Naive thymus-derived CD4-positive, alpha-beta T cell (primary cell): ENCODE data around the gene LRRC4C. TPM values are rescaled to one million over a fixed set of nuclear protein-coding genes. Genes with fewer than 3 reads are reported as not detected.

Experiments
- ATAC-seq: fragments of 150-1000 bp; cut with Tn5 transposase; 2 replicates; pipeline ENCODE4 v1.10.0; 2021; ENCODE audit warnings: mild to moderate bottlenecking, moderate library complexity
- CTCF ChIA-PET: fragments of 350-600 bp; sonication (Branson Sonifier 250); formaldehyde crosslinking; loops from one replicate; lab custom pipeline; 2021; ENCODE audit warnings: antibody characterized with exemption; lab: Charles Lee
- POLR2A ChIA-PET: fragments of 350-600 bp; sonication (Branson Sonifier 250); formaldehyde crosslinking; loops from one replicate; lab custom pipeline; 2021; ENCODE audit warnings: antibody characterized with exemption, inconsistent platforms; lab: Charles Lee
- DNase-seq, 9 donors: peaks; one replicate each; pipeline versions ENCODE4 v3.0.0 to v3.0.0-alpha.2; 2020 to 2022; ENCODE audit warnings: mixed read lengths in 1 of 9
- H3K27ac ChIP-seq: one replicate; pipeline ENCODE4 v1.7.0; 2013; ENCODE audit warnings: mild to moderate bottlenecking, low read depth, low read length, moderate library complexity
- H3K27me3 ChIP-seq, 2 donors: one replicate each; pipeline ENCODE4 v1.7.0; 2013; ENCODE audit warnings: low read length in 2 of 2, mild to moderate bottlenecking in 2 of 2, moderate library complexity in 2 of 2; ENCODE audit not compliant: control insufficient read depth in 2 of 2, insufficient read depth in 2 of 2
- H3K36me3 ChIP-seq, 3 experiments: 1 replicate in 2 of 3; 2 replicates in 1 of 3; pipeline ENCODE4 v1.7.0; 2013; ENCODE audit warnings: low read length in 3 of 3, mild to moderate bottlenecking in 3 of 3, moderate library complexity in 1 of 3; ENCODE audit not compliant: insufficient read depth in 3 of 3, control insufficient read depth in 2 of 3
- H3K4me1 ChIP-seq, 2 donors: one replicate each; pipeline ENCODE4 v1.7.0; 2013; ENCODE audit warnings: low read length in 2 of 2, mild to moderate bottlenecking in 2 of 2, moderate library complexity in 1 of 2; ENCODE audit not compliant: control insufficient read depth in 2 of 2, insufficient read depth in 2 of 2
- H3K4me3 ChIP-seq: 2 replicates; pipeline ENCODE4 v1.7.0; 2013; ENCODE audit warnings: mild to moderate bottlenecking, low read length
- H3K9me3 ChIP-seq, 3 experiments: 1 replicate in 2 of 3; 2 replicates in 1 of 3; pipeline ENCODE4 v1.7.0; 2013; ENCODE audit warnings: low read length in 3 of 3; ENCODE audit not compliant: control insufficient read depth in 2 of 3
- H3K27ac Mint-ChIP-seq, 9 donors: one replicate each; pipeline ENCODE4 v1.8.0; 2020 to 2022; ENCODE audit warnings: mixed read lengths in 9 of 9, mild to moderate bottlenecking in 8 of 9, moderate library complexity in 5 of 9, inconsistent platforms in 2 of 9
- H3K27me3 Mint-ChIP-seq, 5 donors: one replicate each; pipeline ENCODE4 v1.8.0; 2021 to 2022; ENCODE audit warnings: mixed read lengths in 5 of 5, mild to moderate bottlenecking in 1 of 5
- H3K36me3 Mint-ChIP-seq, 5 donors: one replicate each; pipeline ENCODE4 v1.8.0; 2020 to 2022; ENCODE audit warnings: mixed read lengths in 5 of 5, mild to moderate bottlenecking in 3 of 5, inconsistent platforms in 1 of 5
- H3K4me1 Mint-ChIP-seq, 7 donors: one replicate each; pipeline ENCODE4 v1.8.0; 2020 to 2022; ENCODE audit warnings: mixed read lengths in 7 of 7, mild to moderate bottlenecking in 3 of 7, inconsistent platforms in 1 of 7
- H3K4me3 Mint-ChIP-seq, 10 donors: one replicate each; pipeline ENCODE4 v1.8.0; 2020 to 2022; ENCODE audit warnings: mild to moderate bottlenecking in 10 of 10, mixed read lengths in 10 of 10, moderate library complexity in 6 of 10, inconsistent platforms in 2 of 10
- H3K9me3 Mint-ChIP-seq, 11 donors: one replicate each; pipeline ENCODE4 v1.8.0; 2020 to 2022; ENCODE audit warnings: mixed read lengths in 11 of 11, mild to moderate bottlenecking in 4 of 11, inconsistent platforms in 1 of 11, moderate library complexity in 1 of 11
- intact Hi-C, 2 donors: fragments of 100-400 bp; cut with micrococcal nuclease; formaldehyde crosslinking; loops; one replicate each; pipeline ENCODE4 v1.15.1; 2023
- polyA plus RNA-seq, 2 donors: library from polyadenylated mRNA; unstranded; fragments of 300-500 nt; fragmentation: Illumina TruSeq; gene quantifications; one replicate each; pipeline ENCODE4 v1.2.3, GENCODE V29; 2021
- total RNA-seq, 6 experiments: library from RNA in 5 of 6; stranded (reverse) in 5 of 6; gene quantifications; 1 replicate in 5 of 6; 2 replicates in 1 of 6; pipeline ENCODE4 v1.2.3 and lab custom pipeline; 2021 to 2026

The LRRC4C gene
- total and polyA plus RNA-seq, 7 experiments from 2014 or later = not detected

DNA sequence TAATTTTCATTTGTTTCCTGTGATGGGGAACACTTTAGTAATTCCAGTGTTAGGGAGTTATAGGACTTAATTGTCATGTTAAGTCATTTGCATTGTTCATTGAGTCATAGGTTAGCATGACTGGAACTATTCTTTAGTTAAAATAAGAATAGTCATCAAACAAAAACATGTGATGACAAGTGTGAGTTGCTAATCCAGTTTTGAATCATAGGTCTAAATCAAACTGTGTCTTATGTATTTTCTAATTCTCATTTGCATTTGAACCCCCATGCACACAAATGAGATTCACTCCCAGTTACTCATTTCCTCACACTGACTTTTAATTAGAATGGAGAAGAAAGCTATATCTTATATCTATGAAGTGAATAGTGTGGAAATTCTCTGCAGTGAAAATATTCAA lies 405.6 kb downstream of the LRRC4C start:
- H3K36me3 ChIP-seq = no peaks in the 10 kb centered on the region
- CTCF ChIA-PET = no interaction called here
- Mint-ChIP-seq H3K27ac (no peak overlapping the region), H3K27me3 (no peaks in the 10 kb centered on the region), H3K36me3 (no peaks in the 10 kb centered on the region), H3K4me1 (no peaks in the 10 kb centered on the region), H3K9me3 (peaks cover 0 to 31% (median 16%) of the 10 kb centered on the region in 11 donors), H3K4me3 (no peak overlapping the region)
- H3K27ac ChIP-seq = no peak overlapping the region
- no peaks in the 10 kb centered on the region for H3K27me3 ChIP-seq
- POLR2A ChIA-PET = no interaction called here
- no peaks in the 10 kb centered on the region for H3K9me3 ChIP-seq
- DNase-seq = no peak
- no peaks in the 10 kb centered on the region for H3K4me1 ChIP-seq
- no peak overlapping the region for H3K4me3 ChIP-seq
- ATAC-seq = no peak
- intact Hi-C loops = no loop called here

DNA sequence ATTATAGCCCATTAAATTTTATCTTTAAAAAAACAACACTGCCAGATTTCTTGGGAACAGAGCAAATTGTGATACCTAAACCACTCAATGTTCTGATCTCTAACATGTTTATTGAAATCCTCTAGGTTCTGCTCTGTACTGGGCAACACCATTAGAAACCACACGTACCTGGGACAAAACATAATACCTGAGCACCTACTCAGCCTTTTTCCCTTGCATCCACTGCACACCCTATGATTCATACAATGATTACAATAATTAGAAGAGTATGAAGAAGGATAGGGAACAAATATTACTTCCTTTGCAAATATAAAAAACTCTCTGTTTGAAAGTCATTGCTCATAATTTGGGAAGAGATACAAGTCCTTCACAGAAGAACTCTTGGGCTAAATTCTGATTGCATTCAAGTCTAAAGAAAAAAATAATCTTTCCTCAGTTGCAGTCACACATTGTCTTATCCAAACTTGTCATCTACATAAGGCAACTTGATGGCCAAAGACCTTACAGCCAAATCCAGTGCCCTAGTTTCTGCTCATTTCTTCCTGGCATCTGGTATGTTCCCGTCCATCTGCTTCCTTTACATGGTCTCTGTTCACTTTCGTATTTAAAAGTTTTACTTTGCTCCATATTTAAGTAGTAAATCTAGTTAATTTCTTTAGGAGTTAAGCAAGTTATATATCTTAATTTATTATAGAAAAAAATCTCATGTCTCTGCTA lies 407.4 kb downstream of the LRRC4C start:
- Histone ChIP-seq H3K27ac (no peak overlapping the region), H3K9me3 (no peaks in the 10 kb centered on the region), H3K27me3 (no peaks in the 10 kb centered on the region), H3K36me3 (no peaks in the 10 kb centered on the region), H3K4me3 (no peak overlapping the region), H3K4me1 (no peaks in the 10 kb centered on the region)
- intact Hi-C loops = no loop called here
- H3K27ac Mint-ChIP-seq = no peak overlapping the region
- no peaks in the 10 kb centered on the region for H3K27me3 Mint-ChIP-seq
- POLR2A ChIA-PET = no interaction called here
- no peaks in the 10 kb centered on the region for H3K36me3 Mint-ChIP-seq
- H3K4me3 Mint-ChIP-seq = no peak overlapping the region
- CTCF ChIA-PET = no interaction called here
- no peak for ATAC-seq
- DNase-seq = no peak
- H3K9me3 Mint-ChIP-seq = peaks cover 0 to 36% (median 16%) of the 10 kb centered on the region in 11 donors
- H3K4me1 Mint-ChIP-seq = no peaks in the 10 kb centered on the region

DNA sequence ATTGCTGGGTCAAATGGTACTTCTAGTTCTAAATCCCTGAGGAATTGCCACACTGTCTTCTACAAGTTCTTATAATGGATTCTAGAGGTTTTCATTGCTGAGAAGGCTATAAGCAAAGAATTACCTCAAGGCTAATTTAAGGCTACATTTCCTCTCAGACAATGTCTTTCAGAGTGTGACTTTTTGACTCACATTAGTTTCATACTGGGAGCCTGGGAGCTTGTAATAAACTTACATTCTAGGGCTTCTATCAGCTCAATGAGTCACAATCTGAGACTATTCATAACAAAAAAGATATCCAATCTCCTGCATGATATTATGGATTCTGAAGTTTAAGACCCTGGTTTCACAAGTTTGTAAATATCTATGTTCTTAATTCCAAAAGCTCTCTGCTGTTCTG lies 408.7 kb downstream of the LRRC4C start:
- Histone ChIP-seq H3K4me1 (no peaks in the 10 kb centered on the region), H3K9me3 (no peaks in the 10 kb centered on the region), H3K27ac (no peak overlapping the region), H3K27me3 (no peaks in the 10 kb centered on the region), H3K36me3 (no peaks in the 10 kb centered on the region), H3K4me3 (no peak overlapping the region)
- no peaks in the 10 kb centered on the region for H3K36me3 Mint-ChIP-seq
- ChIA-PET POLR2A (no interaction called here), CTCF (no interaction called here)
- ATAC-seq (no peak), DNase-seq (no peak)
- no peak overlapping the region for H3K4me3 Mint-ChIP-seq
- no peak overlapping the region for H3K27ac Mint-ChIP-seq
- intact Hi-C loops = no loop called here
- H3K4me1 Mint-ChIP-seq = no peaks in the 10 kb centered on the region
- H3K27me3 Mint-ChIP-seq = no peaks in the 10 kb centered on the region
- H3K9me3 Mint-ChIP-seq = peaks cover 0 to 36% (median 12%) of the 10 kb centered on the region in 11 donors

DNA sequence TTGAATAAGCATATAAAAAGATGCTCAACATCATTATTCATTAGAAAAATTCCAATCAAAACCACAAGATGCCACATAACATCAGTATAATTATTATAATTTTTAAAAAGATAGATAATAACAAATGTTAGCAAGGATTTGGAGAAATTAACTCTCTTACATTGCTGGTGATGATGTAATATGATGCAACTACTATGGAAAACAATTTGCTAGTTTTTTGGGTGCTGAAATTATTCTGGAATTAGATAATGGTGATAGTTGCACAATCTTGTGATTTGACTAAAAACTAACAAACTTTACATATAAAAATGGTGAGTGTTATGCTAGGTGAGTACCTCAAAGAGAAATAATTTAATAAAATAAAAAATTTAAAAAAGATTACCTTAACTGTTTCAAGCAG lies 412.2 kb downstream of the LRRC4C start:
- no peaks in the 10 kb centered on the region for H3K36me3 Mint-ChIP-seq

DNA sequence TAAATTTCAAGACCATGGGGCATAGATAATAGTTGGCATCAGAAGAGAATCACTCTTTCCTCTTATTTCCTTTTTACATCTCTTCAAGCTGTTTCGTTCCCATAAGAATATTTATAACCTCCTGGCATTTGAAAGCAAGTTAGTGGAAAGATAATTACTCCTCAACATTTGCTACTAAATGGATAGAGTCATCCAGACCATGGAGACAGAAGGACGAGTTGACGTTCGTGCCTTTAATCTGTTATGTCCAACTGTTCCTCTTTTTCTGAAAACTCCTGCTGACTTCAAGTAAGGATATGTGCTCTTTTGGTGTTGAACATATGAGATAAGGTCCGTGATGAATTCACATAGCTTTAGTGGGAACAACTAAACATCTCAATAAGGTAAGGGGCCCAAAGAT lies 414.2 kb downstream of the LRRC4C start:
- Histone ChIP-seq H3K9me3 (no peaks in the 10 kb centered on the region), H3K4me1 (no peaks in the 10 kb centered on the region), H3K27ac (no peak overlapping the region), H3K4me3 (no peak overlapping the region), H3K36me3 (no peaks in the 10 kb centered on the region), H3K27me3 (no peaks in the 10 kb centered on the region)
- DNase-seq = no peak
- no peak overlapping the region for H3K4me3 Mint-ChIP-seq
- H3K27ac Mint-ChIP-seq = no peak overlapping the region
- intact Hi-C loops = no loop called here
- no peaks in the 10 kb centered on the region for H3K36me3 Mint-ChIP-seq
- ChIA-PET POLR2A (no interaction called here), CTCF (no interaction called here)
- no peak for ATAC-seq
- H3K4me1 Mint-ChIP-seq = no peaks in the 10 kb centered on the region
- H3K27me3 Mint-ChIP-seq = no peaks in the 10 kb centered on the region
- H3K9me3 Mint-ChIP-seq = peaks cover 0 to 31% (median 10%) of the 10 kb centered on the region in 11 donors

More for the DNA sequence above, 412.2 kb downstream of the LRRC4C start:
- H3K9me3 Mint-ChIP-seq = peaks cover 2 to 34% (median 12%) of the 10 kb centered on the region in 11 donors
- no peak overlapping the region for H3K4me3 Mint-ChIP-seq
- no peak overlapping the region for H3K4me3 ChIP-seq
- H3K27me3 Mint-ChIP-seq = no peaks in the 10 kb centered on the region
- no peaks in the 10 kb centered on the region for H3K27me3 ChIP-seq
- ChIA-PET CTCF (no interaction called here), POLR2A (no interaction called here)
- no peaks in the 10 kb centered on the region for H3K4me1 ChIP-seq
- H3K27ac ChIP-seq = no peak overlapping the region
- intact Hi-C loops = no loop called here
- no peak overlapping the region for H3K27ac Mint-ChIP-seq
- H3K36me3 ChIP-seq = no peaks in the 10 kb centered on the region
- ATAC-seq (no peak), DNase-seq (no peak)
- H3K9me3 ChIP-seq = no peaks in the 10 kb centered on the region
- no peaks in the 10 kb centered on the region for H3K4me1 Mint-ChIP-seq

DNA sequence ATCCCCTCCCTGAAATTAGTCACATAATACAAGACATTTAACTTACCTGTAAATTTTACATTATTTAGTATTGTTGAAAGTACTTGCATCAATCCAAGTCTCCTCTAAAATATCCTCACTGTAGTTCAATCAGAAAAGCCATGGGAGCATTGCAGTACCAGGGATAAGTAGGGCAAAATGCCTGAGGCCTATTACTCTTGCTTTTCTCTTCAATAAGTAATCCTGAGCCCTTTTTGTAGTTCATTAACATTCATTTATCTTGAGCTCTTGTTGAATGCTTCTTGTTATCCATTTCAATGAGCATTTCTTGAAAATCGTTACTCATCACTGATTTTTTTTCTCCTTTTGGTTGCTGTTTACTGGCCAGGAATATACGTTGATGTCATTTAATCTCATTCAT lies 414.7 kb downstream of the LRRC4C start:
- no peak for DNase-seq
- Histone ChIP-seq H3K27ac (no peak overlapping the region), H3K27me3 (no peaks in the 10 kb centered on the region), H3K4me3 (no peak overlapping the region), H3K4me1 (no peaks in the 10 kb centered on the region), H3K9me3 (no peaks in the 10 kb centered on the region), H3K36me3 (no peaks in the 10 kb centered on the region)
- Mint-ChIP-seq H3K36me3 (no peaks in the 10 kb centered on the region), H3K9me3 (peaks cover 0 to 32% (median 8%) of the 10 kb centered on the region in 11 donors), H3K27me3 (no peaks in the 10 kb centered on the region), H3K4me1 (no peaks in the 10 kb centered on the region), H3K27ac (no peak overlapping the region), H3K4me3 (no peak overlapping the region)
- ATAC-seq = no peak
- ChIA-PET CTCF (no interaction called here), POLR2A (no interaction called here)
- intact Hi-C loops = no loop called here

DNA sequence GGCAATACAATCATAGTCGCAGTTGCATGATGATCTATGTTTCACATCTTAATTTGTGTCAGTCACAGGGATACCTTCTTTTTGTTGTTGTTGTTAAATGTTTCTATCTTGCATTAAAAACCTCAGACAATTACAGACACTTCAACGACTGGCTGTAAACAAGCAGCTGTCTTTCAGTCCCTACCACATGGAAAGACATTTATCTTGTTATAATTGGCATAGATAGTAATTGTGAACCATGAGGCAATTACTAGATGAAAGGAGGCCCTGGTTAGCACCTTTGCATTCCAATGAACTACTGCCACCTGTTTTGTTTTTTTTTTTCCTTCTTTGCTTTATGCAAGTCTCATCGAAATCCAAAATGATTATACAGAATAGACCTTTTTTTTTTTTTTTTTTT lies 416.8 kb downstream of the LRRC4C start:
- ATAC-seq (no peak), DNase-seq (no peak)
- Histone ChIP-seq H3K27me3 (no peaks in the 10 kb centered on the region), H3K27ac (no peak overlapping the region), H3K9me3 (no peaks in the 10 kb centered on the region), H3K4me1 (no peaks in the 10 kb centered on the region), H3K4me3 (no peak overlapping the region), H3K36me3 (no peaks in the 10 kb centered on the region)
- intact Hi-C loops = no loop called here
- ChIA-PET CTCF (no interaction called here), POLR2A (no interaction called here)
- Mint-ChIP-seq H3K27me3 (no peaks in the 10 kb centered on the region), H3K4me3 (no peak overlapping the region), H3K36me3 (no peaks in the 10 kb centered on the region), H3K9me3 (peaks cover 0 to 27% (median 2%) of the 10 kb centered on the region in 11 donors), H3K27ac (no peak overlapping the region), H3K4me1 (no peaks in the 10 kb centered on the region)
